ENCODE data around the gene CKLF.
A peak's percentile ranks its signal among the peaks of the same experiment; 100 is the strongest.

CKLF gene

DNA sequence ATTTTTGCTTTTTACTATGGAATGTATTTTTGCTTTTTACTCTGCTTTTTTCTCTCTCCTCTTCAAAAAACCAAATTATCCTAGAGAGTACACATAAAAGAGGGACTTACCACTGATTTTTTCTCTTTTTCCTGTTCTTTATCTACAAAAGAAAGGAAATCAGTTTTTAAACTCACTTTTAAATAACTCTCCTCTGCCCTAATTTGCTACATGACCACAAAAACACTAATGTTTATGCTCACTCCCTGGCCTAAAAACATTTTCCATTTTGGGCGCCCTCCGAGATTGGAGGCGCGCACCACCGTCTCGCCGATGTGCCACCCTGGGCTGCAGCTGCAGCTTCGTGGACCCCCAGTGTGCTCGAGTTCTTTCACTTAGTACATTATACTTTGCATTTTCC lies 3.5 kb upstream of the CKLF start:
- H3K9ac ChIP-seq (ENCODE audit: low read depth, low read length): peak overlapping the region; percentile 86; the same call in 1 of the 2 replicates
- H3K4me3 ChIP-seq (ENCODE audit: low read length): peak overlapping the region; percentile 78; the same call in 1 of the 2 replicates
- peaks cover 22% of the 10 kb centered on the region for H3K27me3 ChIP-seq (ENCODE audit: insufficient read depth, low read length)
- H3K4me1 ChIP-seq (ENCODE audit: insufficient read depth, low read length): peaks cover 5% of the 10 kb centered on the region; the same call in 1 of the 2 replicates
- no peaks in the 10 kb centered on the region for H3K36me3 ChIP-seq (ENCODE audit: insufficient read depth, low read depth, low read length)
- H3K27ac ChIP-seq (ENCODE audit: low read length): no peak overlapping the region
- H3K9me3 ChIP-seq (ENCODE audit: insufficient read depth, low read depth, low read length): no peaks in the 10 kb centered on the region

DNA sequence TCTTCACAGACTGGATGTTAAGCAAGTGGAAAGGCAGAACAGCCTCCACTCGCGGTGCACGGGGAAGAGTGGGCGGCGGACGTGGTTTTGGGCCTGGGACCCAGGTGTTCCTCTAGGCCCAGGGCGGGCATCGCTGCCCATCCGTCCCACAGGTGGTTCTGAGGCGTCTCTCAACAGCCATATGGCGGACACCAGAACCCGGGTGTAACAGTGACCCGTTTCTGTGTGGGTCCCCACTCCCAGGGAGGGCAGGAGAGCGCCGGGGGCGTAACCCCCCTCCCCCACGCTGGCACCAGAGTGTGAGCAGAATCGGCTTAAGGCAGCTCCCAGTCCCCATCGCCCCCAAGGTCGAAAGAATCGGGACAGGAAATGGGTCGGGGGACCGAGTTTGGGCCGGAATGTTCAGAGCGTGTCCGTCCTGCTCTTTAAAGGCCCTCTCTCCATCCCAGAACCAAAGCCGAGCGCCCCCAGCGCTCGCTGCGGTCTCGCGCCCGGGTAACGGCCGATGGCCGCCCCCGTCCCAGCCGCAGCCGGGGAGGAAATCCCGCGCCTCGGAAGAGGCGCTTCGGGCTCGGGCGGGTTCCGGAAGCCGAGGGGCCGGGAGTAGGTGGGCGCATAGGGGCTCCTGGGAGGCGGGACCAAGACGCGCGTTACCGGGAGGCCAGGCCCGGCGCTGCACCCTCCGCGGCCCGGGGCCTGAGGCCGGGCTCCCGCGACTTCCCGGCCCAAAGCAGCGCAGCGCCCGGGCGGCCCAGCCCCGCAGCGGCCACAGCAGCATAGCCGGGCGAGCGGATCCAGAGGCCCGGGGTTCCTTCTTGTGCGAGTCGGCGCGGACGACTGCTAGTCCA lies 2.9 kb upstream of the CKLF start, which contains the start of gene TK2:
TSS of gene TK2 (minus strand) at position 839 of the 848 bp plus-strand sequence. CDS start at position 778, 61 bp downstream.
- Histone ChIP-seq H3K36me3 (ENCODE audit: insufficient read depth, low read depth, low read length) (no peaks in the 10 kb centered on the region), H3K4me1 (ENCODE audit: insufficient read depth, low read length) (peaks cover 5% of the 10 kb centered on the region; the same call in 1 of the 2 replicates), H3K27ac (ENCODE audit: low read length) (peak within 1 kb of the TSS; percentile 16), H3K4me3 (ENCODE audit: low read length) (peak within 1 kb of the TSS; percentile 78), H3K9me3 (ENCODE audit: insufficient read depth, low read depth, low read length) (no peaks in the 10 kb centered on the region), H3K9ac (ENCODE audit: low read depth, low read length) (peak within 1 kb of the TSS; percentile 86), H3K27me3 (ENCODE audit: insufficient read depth, low read length) (peaks cover 23% of the 10 kb centered on the region)

DNA sequence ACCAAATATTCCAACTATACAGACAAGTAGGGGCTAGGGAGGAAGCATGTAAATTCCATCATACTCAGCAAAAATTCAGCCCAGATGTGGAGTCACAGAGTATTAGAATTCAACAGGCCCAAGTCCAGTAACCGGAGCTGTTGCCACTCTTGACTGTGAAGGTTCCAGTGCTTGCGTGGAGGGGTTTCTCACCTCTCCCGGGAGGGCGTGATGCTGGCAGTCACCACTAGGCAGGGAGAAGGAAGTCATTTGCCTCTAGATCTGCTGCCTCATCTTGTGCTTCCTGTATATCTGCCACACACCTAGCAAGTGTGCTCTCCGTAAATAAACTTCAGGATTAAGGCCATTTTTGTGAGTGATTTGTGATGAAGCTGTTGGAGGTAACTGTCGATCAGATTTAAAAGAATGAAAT lies 1.0 kb upstream of the CKLF start:
- Histone ChIP-seq H3K27ac (ENCODE audit: low read length) (no peak overlapping the region), H3K4me3 (ENCODE audit: low read length) (no peak overlapping the region), H3K4me1 (ENCODE audit: insufficient read depth, low read length) (peaks cover 5% of the 10 kb centered on the region; the same call in 1 of the 2 replicates)

DNA sequence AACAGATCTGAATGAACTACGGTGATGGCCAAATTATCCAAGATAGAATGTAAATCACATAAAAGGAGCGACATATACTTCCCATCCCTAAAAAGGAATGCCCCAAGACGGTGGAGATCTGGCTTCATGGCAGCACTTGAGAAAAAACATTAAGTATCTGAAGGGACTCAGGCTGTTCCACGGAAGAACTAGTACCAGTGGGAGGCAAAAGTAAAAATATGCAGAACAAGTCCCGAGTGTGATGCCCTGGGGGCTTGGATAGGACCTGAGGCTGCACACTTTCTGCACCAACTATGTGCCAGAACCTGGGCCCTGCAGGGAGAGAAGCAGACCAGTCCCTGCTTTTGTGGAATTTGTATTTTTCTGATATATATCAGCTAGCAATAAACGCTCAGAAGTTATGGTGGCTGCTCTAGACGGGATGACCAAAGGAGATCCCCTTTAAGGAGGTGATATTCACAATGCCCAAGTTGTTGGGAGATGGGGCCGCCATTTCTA lies 539 bp upstream of the CKLF start:
- Histone ChIP-seq H3K27ac (ENCODE audit: low read length) (peak overlapping the region; percentile 72), H3K4me1 (ENCODE audit: insufficient read depth, low read length) (peaks cover 5% of the 10 kb centered on the region; the same call in 1 of the 2 replicates)

More for the DNA sequence above, 1.0 kb upstream of the CKLF start:
- Histone ChIP-seq H3K36me3 (ENCODE audit: insufficient read depth, low read depth, low read length) (0 out of 2 replicates have a peak, but pooled peaks cover 3% of the 10 kb centered on the region), H3K9me3 (ENCODE audit: insufficient read depth, low read depth, low read length) (no peaks in the 10 kb centered on the region), H3K9ac (ENCODE audit: low read depth, low read length) (peak overlapping the region; percentile 84; the same call in 1 of the 2 replicates), H3K27me3 (ENCODE audit: insufficient read depth, low read length) (peaks cover 23% of the 10 kb centered on the region)

DNA sequence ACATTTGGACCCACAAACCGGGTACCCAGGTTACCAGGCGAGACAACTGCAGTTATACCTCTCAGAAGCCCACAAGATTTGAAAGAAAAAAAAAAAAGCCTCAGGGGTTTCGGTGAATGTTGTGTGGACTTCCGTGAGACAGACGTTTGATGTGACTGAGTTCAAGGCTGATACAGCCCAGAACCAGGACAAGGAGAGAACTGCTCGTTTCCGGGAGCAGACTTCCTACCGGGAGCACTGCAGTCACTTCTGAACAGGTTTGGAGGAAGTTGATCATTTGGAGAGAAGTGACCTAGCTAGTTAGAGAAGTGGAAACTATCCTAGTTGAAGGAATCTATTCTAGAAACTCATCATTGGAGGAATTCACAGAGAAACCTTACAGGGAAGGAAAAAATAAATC lies 847 bp downstream of the CKLF start:
- Histone ChIP-seq H3K9me3 (ENCODE audit: insufficient read depth, low read depth, low read length) (no peaks in the 10 kb centered on the region), H3K9ac (ENCODE audit: low read depth, low read length) (no peak overlapping the region), H3K27ac (ENCODE audit: low read length) (no peak overlapping the region), H3K4me1 (ENCODE audit: insufficient read depth, low read length) (peaks cover 5% of the 10 kb centered on the region; the same call in 1 of the 2 replicates), H3K27me3 (ENCODE audit: insufficient read depth, low read length) (peaks cover 23% of the 10 kb centered on the region), H3K36me3 (ENCODE audit: insufficient read depth, low read depth, low read length) (peaks cover 4% of the 10 kb centered on the region; the same call in 1 of the 2 replicates), H3K4me3 (ENCODE audit: low read length) (peak overlapping the region; percentile 76; the same call in 1 of the 2 replicates)

More for the DNA sequence above, 539 bp upstream of the CKLF start:
- peak overlapping the region; percentile 76 for H3K4me3 ChIP-seq (ENCODE audit: low read length)
- H3K9me3 ChIP-seq (ENCODE audit: insufficient read depth, low read depth, low read length): no peaks in the 10 kb centered on the region
- peaks cover 23% of the 10 kb centered on the region for H3K27me3 ChIP-seq (ENCODE audit: insufficient read depth, low read length)
- peak overlapping the region; percentile 84; the same call in 1 of the 2 replicates for H3K9ac ChIP-seq (ENCODE audit: low read depth, low read length)
- 0 out of 2 replicates have a peak, but pooled peaks cover 3% of the 10 kb centered on the region for H3K36me3 ChIP-seq (ENCODE audit: insufficient read depth, low read depth, low read length)

DNA sequence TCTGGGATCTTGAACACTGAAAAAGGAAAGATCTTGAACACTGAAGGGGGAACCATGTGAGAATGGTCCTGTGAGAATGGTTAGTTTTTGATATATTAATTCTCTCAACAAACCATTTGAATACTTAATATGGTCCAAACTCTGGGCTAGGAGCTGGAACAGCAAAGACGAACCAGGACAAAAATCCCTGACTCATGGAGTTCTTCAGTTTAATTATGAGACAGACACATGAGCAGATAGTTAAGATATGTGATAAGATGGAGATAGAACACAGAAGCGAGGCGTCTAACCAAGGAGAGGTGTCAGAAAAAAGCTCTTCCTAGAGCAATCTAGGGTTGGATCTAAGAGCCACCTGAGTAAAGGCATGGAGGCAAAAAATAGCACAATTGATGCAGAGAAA lies 1.6 kb downstream of the CKLF start:
- Histone ChIP-seq H3K36me3 (ENCODE audit: insufficient read depth, low read depth, low read length) (peaks cover 7% of the 10 kb centered on the region; the same call in 1 of the 2 replicates), H3K27me3 (ENCODE audit: insufficient read depth, low read length) (peaks cover 23% of the 10 kb centered on the region), H3K4me1 (ENCODE audit: insufficient read depth, low read length) (peaks cover 5% of the 10 kb centered on the region; the same call in 1 of the 2 replicates), H3K4me3 (ENCODE audit: low read length) (no peak overlapping the region), H3K9ac (ENCODE audit: low read depth, low read length) (no peak overlapping the region), H3K27ac (ENCODE audit: low read length) (no peak overlapping the region), H3K9me3 (ENCODE audit: insufficient read depth, low read depth, low read length) (no peaks in the 10 kb centered on the region)

DNA sequence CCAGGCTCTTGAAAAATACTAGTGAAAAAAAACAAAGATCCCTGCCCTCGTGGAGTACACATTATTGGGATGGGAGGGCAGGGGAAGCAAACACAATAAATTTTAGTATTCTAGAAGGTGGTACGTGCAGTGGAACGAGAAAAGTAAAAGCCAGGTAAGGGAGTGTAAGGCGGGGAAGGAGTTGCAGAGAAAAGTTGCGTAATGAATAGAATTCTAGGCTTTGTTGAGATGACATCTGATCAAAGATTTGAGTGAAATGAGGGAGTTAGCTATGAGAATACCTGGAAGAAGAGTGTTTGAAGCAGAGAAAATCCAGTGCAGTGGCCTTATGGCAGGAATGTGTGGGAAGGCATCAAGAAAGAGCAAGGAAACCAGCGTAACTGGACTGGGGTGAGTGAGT lies 2.1 kb downstream of the CKLF start:
- no peak overlapping the region for H3K4me3 ChIP-seq (ENCODE audit: low read length)
- H3K36me3 ChIP-seq (ENCODE audit: insufficient read depth, low read depth, low read length): peaks cover 7% of the 10 kb centered on the region; the same call in 1 of the 2 replicates
- peaks cover 23% of the 10 kb centered on the region for H3K27me3 ChIP-seq (ENCODE audit: insufficient read depth, low read length)
- no peaks in the 10 kb centered on the region for H3K9me3 ChIP-seq (ENCODE audit: insufficient read depth, low read depth, low read length)
- H3K27ac ChIP-seq (ENCODE audit: low read length): no peak overlapping the region
- H3K9ac ChIP-seq (ENCODE audit: low read depth, low read length): no peak overlapping the region
- peaks cover 5% of the 10 kb centered on the region; the same call in 1 of the 2 replicates for H3K4me1 ChIP-seq (ENCODE audit: insufficient read depth, low read length)

DNA sequence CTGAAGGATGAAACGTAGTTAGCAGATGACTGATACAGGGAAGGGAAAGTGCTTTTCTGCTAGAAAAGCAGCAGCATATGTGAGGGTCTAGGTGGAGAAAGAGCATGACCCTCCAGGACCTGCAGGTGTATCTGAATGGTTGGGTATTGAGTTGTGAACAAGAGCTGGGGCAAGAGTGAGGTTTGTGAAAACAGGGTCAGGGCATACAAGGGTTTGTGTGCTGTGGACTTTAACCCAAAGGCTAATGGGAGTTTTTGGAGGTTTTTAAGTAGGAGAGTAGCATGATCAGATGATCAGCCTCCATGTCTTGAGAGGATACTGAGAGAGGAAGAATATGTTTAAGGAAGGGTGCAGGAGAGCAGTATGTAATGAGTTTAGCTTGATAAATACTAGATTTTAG lies 7.7 kb downstream of the CKLF start:
- peaks cover 16% of the 10 kb centered on the region for H3K36me3 ChIP-seq (ENCODE audit: insufficient read depth, low read depth, low read length)
- H3K9me3 ChIP-seq (ENCODE audit: insufficient read depth, low read depth, low read length): no peaks in the 10 kb centered on the region
- no peak overlapping the region for H3K4me3 ChIP-seq (ENCODE audit: low read length)
- H3K27me3 ChIP-seq (ENCODE audit: insufficient read depth, low read length): no peaks in the 10 kb centered on the region
- no peak overlapping the region for H3K27ac ChIP-seq (ENCODE audit: low read length)
- no peak overlapping the region for H3K9ac ChIP-seq (ENCODE audit: low read depth, low read length)
- no peaks in the 10 kb centered on the region for H3K4me1 ChIP-seq (ENCODE audit: insufficient read depth, low read length)

DNA sequence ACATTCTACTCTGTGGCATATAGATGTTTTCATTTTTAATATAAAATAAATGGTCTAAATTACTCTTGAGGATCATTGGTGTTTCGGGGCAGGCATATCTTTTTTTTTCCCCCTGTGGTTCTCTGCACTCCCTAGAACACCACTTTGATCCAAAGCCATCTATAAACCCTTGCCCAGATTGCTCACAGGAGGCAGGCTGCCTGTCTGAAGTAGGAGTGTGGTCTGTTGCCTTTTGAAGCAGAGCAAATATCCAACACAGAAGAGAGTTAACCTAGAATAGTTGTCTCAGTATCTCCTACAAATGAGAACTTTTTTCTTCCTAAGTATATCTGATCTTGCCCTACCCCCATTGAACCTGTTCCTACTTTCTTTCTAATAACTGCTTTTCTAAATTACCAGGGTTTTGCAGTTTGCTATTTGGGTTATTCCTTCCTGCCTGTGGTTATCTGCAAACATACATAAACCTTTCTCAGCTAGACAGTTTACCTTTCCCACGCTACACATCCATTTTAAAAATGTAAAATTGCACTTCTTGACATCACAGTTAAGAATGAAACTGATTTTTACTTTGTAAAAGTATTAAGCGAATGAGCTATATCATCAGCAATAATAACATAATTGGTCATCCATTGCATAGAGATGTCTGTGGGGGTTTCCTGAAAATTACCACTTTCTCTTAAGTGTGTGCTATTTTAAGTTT lies 9.2 kb downstream of the CKLF start:
- Histone ChIP-seq H3K27ac (ENCODE audit: low read length) (no peak overlapping the region), H3K9ac (ENCODE audit: low read depth, low read length) (no peak overlapping the region), H3K4me1 (ENCODE audit: insufficient read depth, low read length) (no peaks in the 10 kb centered on the region), H3K4me3 (ENCODE audit: low read length) (no peak overlapping the region), H3K27me3 (ENCODE audit: insufficient read depth, low read length) (no peaks in the 10 kb centered on the region), H3K9me3 (ENCODE audit: insufficient read depth, low read depth, low read length) (no peaks in the 10 kb centered on the region), H3K36me3 (ENCODE audit: insufficient read depth, low read depth, low read length) (peaks cover 13% of the 10 kb centered on the region)

DNA sequence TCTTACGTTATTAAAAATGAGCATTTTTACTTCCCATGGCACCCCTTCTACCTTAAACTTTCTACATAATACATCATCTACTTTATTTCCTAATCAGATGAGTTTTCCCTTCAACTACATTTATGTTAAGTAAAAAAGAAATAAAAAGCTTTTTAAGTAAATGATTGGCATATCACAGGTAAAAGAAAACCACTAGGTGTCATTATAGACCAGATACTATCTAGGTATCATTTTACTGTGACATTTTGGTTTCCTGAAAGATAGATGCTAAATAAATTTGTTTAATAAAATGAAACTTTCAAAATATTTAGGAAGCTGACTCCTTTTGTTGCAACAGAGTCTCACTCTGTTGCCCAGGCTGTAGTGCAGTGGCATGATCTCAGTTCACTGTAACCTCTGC lies 10.0 kb downstream of the CKLF start:
- Histone ChIP-seq H3K36me3 (ENCODE audit: insufficient read depth, low read depth, low read length) (peaks cover 13% of the 10 kb centered on the region), H3K27me3 (ENCODE audit: insufficient read depth, low read length) (no peaks in the 10 kb centered on the region), H3K4me3 (ENCODE audit: low read length) (no peak overlapping the region), H3K9me3 (ENCODE audit: insufficient read depth, low read depth, low read length) (no peaks in the 10 kb centered on the region), H3K9ac (ENCODE audit: low read depth, low read length) (no peak overlapping the region), H3K27ac (ENCODE audit: low read length) (no peak overlapping the region), H3K4me1 (ENCODE audit: insufficient read depth, low read length) (no peaks in the 10 kb centered on the region)

DNA sequence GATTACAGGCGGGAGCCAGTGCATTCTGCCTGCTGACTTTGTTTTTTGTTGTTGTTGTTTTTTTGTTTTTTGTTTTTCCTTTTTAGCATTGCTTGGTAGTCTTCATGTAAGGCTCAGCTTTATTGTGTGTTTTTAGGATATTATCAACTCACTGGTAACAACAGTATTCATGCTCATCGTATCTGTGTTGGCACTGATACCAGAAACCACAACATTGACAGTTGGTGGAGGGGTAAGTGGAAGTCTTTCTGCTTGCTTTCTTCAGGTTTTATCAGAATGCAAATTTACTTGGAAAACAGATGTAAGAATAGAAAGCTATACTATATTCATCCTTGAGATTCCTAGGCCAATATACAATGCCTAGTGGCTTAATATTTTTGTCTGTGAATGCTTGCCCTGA lies 10.6 kb downstream of the CKLF start:
- no peak overlapping the region for H3K4me3 ChIP-seq (ENCODE audit: low read length)
- no peaks in the 10 kb centered on the region for H3K4me1 ChIP-seq (ENCODE audit: insufficient read depth, low read length)
- H3K27me3 ChIP-seq (ENCODE audit: insufficient read depth, low read length): no peaks in the 10 kb centered on the region
- no peak overlapping the region for H3K27ac ChIP-seq (ENCODE audit: low read length)
- peaks cover 13% of the 10 kb centered on the region for H3K36me3 ChIP-seq (ENCODE audit: insufficient read depth, low read depth, low read length)
- H3K9ac ChIP-seq (ENCODE audit: low read depth, low read length): no peak overlapping the region
- H3K9me3 ChIP-seq (ENCODE audit: insufficient read depth, low read depth, low read length): no peaks in the 10 kb centered on the region

All from iPS-20b (cell line).